Brain microvascular endothelial cell (primary cell): ENCODE measurements around the gene PINLYP.
A peak's percentile ranks its signal among the peaks of the same experiment; 100 is the strongest.

ENCODE experiments used
- DNase-seq: peaks from one replicate; pipeline ENCODE4 v3.0.0-alpha.2; 2020
- H3K27ac ChIP-seq: fragments of 250-450 bp; sonication (Bioruptor Pico); 2 replicates; pipeline ENCODE4 v1.5.1; 2020; ENCODE audit warnings: mild to moderate bottlenecking, moderate library complexity
- H3K27me3 ChIP-seq: fragments of 250-450 bp; sonication (Bioruptor Pico); replicated peaks from 2 replicates; pipeline ENCODE4 v1.5.1; 2020; ENCODE audit warnings: mild to moderate bottlenecking
- H3K36me3 ChIP-seq: fragments of 250-450 bp; sonication (Bioruptor Pico); replicated peaks from 2 replicates; pipeline ENCODE4 v1.5.1; 2020; ENCODE audit warnings: mild to moderate bottlenecking
- H3K4me3 ChIP-seq: 2 replicates; pipeline ENCODE4 v1.5.1; 2011; ENCODE audit warnings: low read depth, mild to moderate bottlenecking, control low read depth, low read length, moderate library complexity
- CTCF ChIP-seq: IDR thresholded peaks from 2 replicates; pipeline ENCODE4 v1.5.1; 2011; ENCODE audit warnings: low read depth, mild to moderate bottlenecking, moderate library complexity, low read length, control low read depth, inconsistent platforms; ENCODE audit errors: missing control alignments
- in situ Hi-C: cut with HindIII; loops from 2 replicates; pipeline ENCODE4 v1.10.0; 2017; ENCODE audit warnings: low sequenced_read_pairs, low pct_ligation_motif_present

Gene PINLYP

DNA sequence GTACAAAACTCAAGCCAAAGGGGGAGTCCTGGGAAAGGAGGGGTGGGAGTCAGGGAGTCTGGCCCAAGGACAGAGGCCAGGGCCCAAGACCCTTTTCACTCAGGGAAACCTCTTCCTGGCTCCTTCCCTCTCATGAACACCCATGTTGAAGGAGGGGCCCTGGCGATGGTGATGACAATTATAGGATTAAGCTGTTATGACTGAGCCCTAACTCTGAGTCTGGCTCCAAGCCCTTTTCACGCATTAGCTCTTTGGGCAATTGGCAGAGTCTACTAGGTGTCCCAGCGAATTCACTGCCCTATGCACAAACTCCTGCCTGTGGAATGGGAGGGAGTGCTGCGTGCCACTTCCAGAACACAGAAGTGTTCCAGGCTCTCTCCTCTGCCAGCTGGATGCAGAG, 21.9 kb upstream of the PINLYP start:
- Histone ChIP-seq H3K4me3 (no peak overlapping the region), H3K27me3 (no peaks in the 10 kb centered on the region), H3K27ac (no peak overlapping the region), H3K36me3 (peaks cover 21% of the 10 kb centered on the region)
- TF ChIP-seq CTCF, result no peak
- no peak for DNase-seq
- in situ Hi-C loops, result no loop called here

DNA sequence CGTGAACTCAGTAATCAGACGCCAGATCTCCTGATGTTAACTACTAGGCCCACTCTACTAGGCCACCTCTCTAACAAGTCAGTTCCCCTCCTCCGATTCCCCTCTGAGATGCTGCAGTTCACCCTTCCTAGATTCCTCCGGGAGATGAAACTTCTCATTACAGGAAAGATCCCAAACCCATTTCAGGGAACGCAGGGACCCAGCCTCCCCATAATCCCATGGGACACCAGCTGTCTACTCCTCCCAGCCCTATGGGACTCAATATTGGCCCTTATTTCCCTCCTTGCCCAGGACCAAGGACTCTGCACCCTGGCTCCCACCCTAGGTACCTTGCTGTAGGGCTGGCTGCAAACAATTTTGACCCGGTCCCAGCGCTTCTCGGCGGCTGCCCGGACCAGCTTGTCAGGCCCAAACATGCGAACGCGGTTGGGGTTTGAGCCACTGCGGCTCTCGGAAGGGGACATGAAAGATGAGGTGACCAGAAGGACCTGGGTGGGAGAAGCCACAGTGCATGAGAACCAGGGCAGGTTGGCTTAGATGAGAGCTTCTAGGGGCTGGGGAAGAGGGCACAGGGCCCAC, 21.2 kb upstream of the PINLYP start:
- no peak for DNase-seq
- no peak for TF ChIP-seq CTCF
- Histone ChIP-seq H3K4me3 (no peak overlapping the region), H3K27me3 (no peaks in the 10 kb centered on the region), H3K27ac (no peak overlapping the region), H3K36me3 (peaks cover 21% of the 10 kb centered on the region)
- in situ Hi-C loops, result no loop called here

DNA sequence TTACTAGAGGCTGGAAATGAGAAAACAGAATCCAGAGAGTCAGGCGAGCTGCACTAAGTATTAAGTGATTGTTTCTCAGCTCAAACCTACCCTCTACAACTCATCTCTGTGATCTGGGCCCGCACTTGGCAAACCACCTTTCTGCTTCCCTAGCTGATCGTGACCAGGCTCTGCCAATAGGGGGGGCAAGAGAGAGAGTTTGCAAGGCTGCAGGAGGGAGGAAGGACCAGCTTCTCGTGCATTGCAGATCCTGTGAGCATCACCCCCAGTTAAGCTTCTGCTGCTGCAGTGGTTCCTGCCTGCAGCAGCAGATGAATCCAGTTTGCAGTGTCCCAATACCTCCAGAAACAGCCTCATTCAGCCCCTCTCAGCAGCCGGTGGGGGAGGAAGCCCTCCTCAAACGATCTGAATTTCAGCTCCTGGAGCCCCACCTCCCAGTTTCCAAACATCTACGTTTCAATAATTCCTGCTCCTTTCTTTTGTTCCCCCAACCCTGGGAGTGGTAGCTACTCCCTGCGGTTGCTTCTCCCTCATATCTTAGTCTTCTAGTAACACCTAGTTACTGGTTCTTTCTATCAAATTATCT, 20.3 kb upstream of the PINLYP start:
- in situ Hi-C loops, result no loop called here
- Histone ChIP-seq H3K36me3 (peaks cover 21% of the 10 kb centered on the region), H3K27me3 (no peaks in the 10 kb centered on the region), H3K4me3 (no peak overlapping the region), H3K27ac (no peak overlapping the region)
- peak; percentile 68 for DNase-seq
- TF ChIP-seq CTCF, result peak; percentile 97

GRCh38 chr19:43560687-43561086, 14.9 kb upstream of the PINLYP start:
- no peaks in the 10 kb centered on the region for H3K36me3 ChIP-seq
- in situ Hi-C loops, result no loop called here
- no peak overlapping the region for H3K4me3 ChIP-seq
- no peak overlapping the region for H3K27ac ChIP-seq
- peak; percentile 58 for TF ChIP-seq CTCF
- DNase-seq, result peak; percentile 49
- no peaks in the 10 kb centered on the region for H3K27me3 ChIP-seq

DNA sequence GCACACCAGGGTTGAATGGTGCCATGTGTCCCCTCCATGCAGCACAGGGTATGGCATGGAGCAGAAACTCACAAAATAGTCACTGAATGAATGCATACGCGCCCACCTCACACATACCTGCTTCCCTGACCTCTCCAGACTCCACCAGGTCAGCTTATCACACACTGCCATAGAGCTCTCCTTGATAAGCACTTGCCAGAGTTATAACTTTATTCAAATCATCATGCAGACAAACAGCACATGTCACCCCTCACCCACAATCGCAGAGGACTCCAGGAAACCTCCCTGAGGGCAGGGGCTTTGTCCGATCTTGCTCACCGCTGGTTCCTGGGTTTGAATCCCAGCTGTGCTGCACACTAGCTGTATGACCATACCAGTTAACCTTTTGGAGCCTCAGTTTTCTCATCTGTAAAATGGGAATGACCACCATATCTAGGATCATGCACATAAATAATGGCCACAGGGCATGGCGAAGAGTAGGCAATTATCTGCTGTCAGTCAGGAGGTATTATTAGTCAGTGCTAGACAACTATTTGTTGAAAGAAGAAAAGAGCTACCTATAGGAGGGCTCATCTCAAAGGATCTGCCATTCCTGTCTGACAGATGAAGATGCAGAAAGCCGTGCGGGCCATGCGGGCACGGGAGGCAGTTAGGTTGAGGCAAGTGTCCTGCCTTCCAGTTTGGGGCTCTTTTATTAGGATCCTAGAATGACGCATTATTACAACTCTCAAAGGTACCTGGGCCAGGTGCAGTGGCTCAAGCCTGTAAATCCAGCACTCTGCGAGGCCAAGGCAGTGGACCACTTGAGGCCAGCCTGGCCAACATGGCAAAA, 14.2 kb upstream of the PINLYP start:
- Histone ChIP-seq H3K36me3 (no peaks in the 10 kb centered on the region), H3K27ac (no peak overlapping the region), H3K4me3 (no peak overlapping the region), H3K27me3 (no peaks in the 10 kb centered on the region)
- no peak for TF ChIP-seq CTCF
- DNase-seq, result no peak
- in situ Hi-C loops, result no loop called here
